Neuron (in vitro differentiated cells): ENCODE data around the gene FOXJ1.

Experiments
- H2AFZ ChIP-seq: one replicate; pipeline ENCODE4 v1.6.1; 2013; ENCODE audit warnings: low read depth, mild to moderate bottlenecking, inconsistent platforms, low read length, moderate library complexity
- H3K27me3 ChIP-seq: one replicate; pipeline ENCODE4 v1.6.1; 2013; ENCODE audit warnings: low read length; ENCODE audit not compliant: insufficient read depth
- H3K36me3 ChIP-seq: one replicate; pipeline ENCODE4 v1.6.1; 2013; ENCODE audit warnings: low read length; ENCODE audit not compliant: insufficient read depth
- H3K4me1 ChIP-seq: one replicate; pipeline ENCODE4 v1.6.1; 2013; ENCODE audit warnings: low read length; ENCODE audit not compliant: insufficient read depth
- H3K4me3 ChIP-seq: 2 replicates; pipeline ENCODE4 v1.5.1; 2013; ENCODE audit warnings: mild to moderate bottlenecking, low read length, moderate library complexity
- H3K9me3 ChIP-seq: one replicate; pipeline ENCODE4 v1.6.1; 2013; ENCODE audit warnings: low read length

The FOXJ1 gene

GRCh38 chr17:76173474-76173873 lies 32.4 kb upstream of the FOXJ1 start:
- no peak overlapping the region for H2AFZ ChIP-seq
- H3K4me1 ChIP-seq: no peaks in the 10 kb centered on the region
- no peaks in the 10 kb centered on the region for H3K9me3 ChIP-seq
- no peaks in the 10 kb centered on the region for H3K27me3 ChIP-seq
- H3K4me3 ChIP-seq: no peak overlapping the region
- peaks cover 7% of the 10 kb centered on the region for H3K36me3 ChIP-seq

- Histone ChIP-seq H3K4me1 (no peaks in the 10 kb centered on the region), H2AFZ (no peak overlapping the region), H3K9me3 (no peaks in the 10 kb centered on the region), H3K4me3 (no peak overlapping the region), H3K36me3 (peaks cover 16% of the 10 kb centered on the region), H3K27me3 (no peaks in the 10 kb centered on the region)
Observed at GRCh38 chr17:76171706-76172105, 30.7 kb upstream of the FOXJ1 start.

GRCh38 chr17:76170114-76170513 lies 29.1 kb upstream of the FOXJ1 start:
- Histone ChIP-seq H3K4me3 (no peak overlapping the region), H3K36me3 (peaks cover 23% of the 10 kb centered on the region), H3K9me3 (no peaks in the 10 kb centered on the region), H2AFZ (no peak overlapping the region), H3K27me3 (no peaks in the 10 kb centered on the region), H3K4me1 (no peaks in the 10 kb centered on the region)

- H3K4me1 ChIP-seq: peaks cover 6% of the 10 kb centered on the region
- H3K4me3 ChIP-seq: no peak overlapping the region
Observed at GRCh38 chr17:76166906-76167305, 25.9 kb upstream of the FOXJ1 start.

GRCh38 chr17:76166168-76166567 lies 25.1 kb upstream of the FOXJ1 start:
- peaks cover 39% of the 10 kb centered on the region for H3K36me3 ChIP-seq
- H3K4me1 ChIP-seq: peaks cover 6% of the 10 kb centered on the region
- no peaks in the 10 kb centered on the region for H3K27me3 ChIP-seq
- H2AFZ ChIP-seq: no peak overlapping the region
- no peak overlapping the region for H3K4me3 ChIP-seq
- H3K9me3 ChIP-seq: no peaks in the 10 kb centered on the region

More at GRCh38 chr17:76166906-76167305, 25.9 kb upstream of the FOXJ1 start:
- Histone ChIP-seq H2AFZ (no peak overlapping the region), H3K36me3 (peaks cover 32% of the 10 kb centered on the region), H3K9me3 (no peaks in the 10 kb centered on the region), H3K27me3 (no peaks in the 10 kb centered on the region)

- peaks cover 43% of the 10 kb centered on the region for H3K36me3 ChIP-seq
- H3K27me3 ChIP-seq: no peaks in the 10 kb centered on the region
Observed at GRCh38 chr17:76164331-76164730, 23.3 kb upstream of the FOXJ1 start.

GRCh38 chr17:76163919-76164318 lies 22.9 kb upstream of the FOXJ1 start:
- peaks cover 46% of the 10 kb centered on the region for H3K36me3 ChIP-seq
- no peak overlapping the region for H2AFZ ChIP-seq
- H3K9me3 ChIP-seq: no peaks in the 10 kb centered on the region
- no peaks in the 10 kb centered on the region for H3K27me3 ChIP-seq
- H3K4me3 ChIP-seq: no peak overlapping the region
- peaks cover 6% of the 10 kb centered on the region for H3K4me1 ChIP-seq

More at GRCh38 chr17:76164331-76164730, 23.3 kb upstream of the FOXJ1 start:
- Histone ChIP-seq H3K4me1 (peaks cover 6% of the 10 kb centered on the region), H2AFZ (no peak overlapping the region), H3K4me3 (no peak overlapping the region), H3K9me3 (no peaks in the 10 kb centered on the region)

- Histone ChIP-seq H2AFZ (no peak overlapping the region), H3K27me3 (no peaks in the 10 kb centered on the region), H3K4me1 (peaks cover 6% of the 10 kb centered on the region), H3K9me3 (no peaks in the 10 kb centered on the region), H3K4me3 (no peak overlapping the region), H3K36me3 (peaks cover 52% of the 10 kb centered on the region)
Observed at GRCh38 chr17:76161619-76162266, 20.7 kb upstream of the FOXJ1 start.

GRCh38 chr17:76160896-76161528 lies 20.0 kb upstream of the FOXJ1 start:
- Histone ChIP-seq H3K9me3 (no peaks in the 10 kb centered on the region), H3K4me3 (no peak overlapping the region), H3K4me1 (peaks cover 6% of the 10 kb centered on the region), H2AFZ (no peak overlapping the region), H3K27me3 (no peaks in the 10 kb centered on the region), H3K36me3 (peaks cover 52% of the 10 kb centered on the region)

- Histone ChIP-seq H3K4me3 (no peak overlapping the region), H3K9me3 (no peaks in the 10 kb centered on the region), H3K27me3 (no peaks in the 10 kb centered on the region), H2AFZ (no peak overlapping the region), H3K36me3 (peaks cover 49% of the 10 kb centered on the region), H3K4me1 (peaks cover under 1% of the 10 kb centered on the region)
Observed at GRCh38 chr17:76159157-76159556, 18.1 kb upstream of the FOXJ1 start.

- Histone ChIP-seq H3K27me3 (no peaks in the 10 kb centered on the region), H3K4me3 (no peak overlapping the region), H3K9me3 (no peaks in the 10 kb centered on the region), H3K4me1 (no peaks in the 10 kb centered on the region), H3K36me3 (peaks cover 59% of the 10 kb centered on the region), H2AFZ (no peak overlapping the region)
Observed at GRCh38 chr17:76157759-76158158, 16.7 kb upstream of the FOXJ1 start.

GRCh38 chr17:76156662-76156991 lies 15.6 kb upstream of the FOXJ1 start:
- no peak overlapping the region for H2AFZ ChIP-seq
- H3K9me3 ChIP-seq: no peaks in the 10 kb centered on the region
- peaks cover 61% of the 10 kb centered on the region for H3K36me3 ChIP-seq
- no peaks in the 10 kb centered on the region for H3K27me3 ChIP-seq
- H3K4me1 ChIP-seq: no peaks in the 10 kb centered on the region
- H3K4me3 ChIP-seq: no peak overlapping the region

- H3K4me1 ChIP-seq: no peaks in the 10 kb centered on the region
- no peaks in the 10 kb centered on the region for H3K9me3 ChIP-seq
- no peaks in the 10 kb centered on the region for H3K27me3 ChIP-seq
- H3K36me3 ChIP-seq: peaks cover 61% of the 10 kb centered on the region
- no peak overlapping the region for H3K4me3 ChIP-seq
- no peak overlapping the region for H2AFZ ChIP-seq
Observed at GRCh38 chr17:76155988-76156661, 15.1 kb upstream of the FOXJ1 start.
